HepG2 (cell line): ENCODE data around the gene GRIK4. TPM values are rescaled to one million over a fixed set of nuclear protein-coding genes. Genes with fewer than 3 reads are reported as not detected.

Source experiments
- AHDC1 ChIP-seq: sonication (generic); formaldehyde crosslinking; IDR thresholded peaks from 2 replicates; pipeline ENCODE4 v1.5.1; 2020; ENCODE audit warnings: mild to moderate bottlenecking, missing genetic modification reagents, borderline replicate concordance
- CENPBD1 ChIP-seq: sonication (generic); formaldehyde crosslinking; IDR thresholded peaks from 2 replicates; pipeline ENCODE4 v1.8.0; 2022; ENCODE audit warnings: missing genetic modification reagents, low read depth, mild to moderate bottlenecking, borderline replicate concordance
- CSRNP1 ChIP-seq: sonication (generic); formaldehyde crosslinking; IDR thresholded peaks from 2 replicates; pipeline ENCODE4 v1.8.1; 2023; ENCODE audit warnings: mild to moderate bottlenecking, missing genetic modification reagents
- FOXO1 ChIP-seq: sonication (generic); formaldehyde crosslinking; IDR thresholded peaks from 2 replicates; pipeline ENCODE4 v1.4.0; 2020; ENCODE audit warnings: missing genetic modification reagents
- GZF1 ChIP-seq: sonication (generic); formaldehyde crosslinking; IDR thresholded peaks from 2 replicates; pipeline ENCODE4 v1.5.1; 2020; ENCODE audit warnings: mild to moderate bottlenecking, missing genetic modification reagents
- HIC2 ChIP-seq: sonication (generic); formaldehyde crosslinking; IDR thresholded peaks from 2 replicates; pipeline ENCODE4 v1.9.0; 2022; ENCODE audit warnings: low read depth, missing genetic modification reagents
- HOMEZ ChIP-seq: IDR thresholded peaks from 2 replicates; pipeline ENCODE4 v1.6.1; 2016; ENCODE audit warnings: low read depth
- PHF21A ChIP-seq: sonication (generic); formaldehyde crosslinking; IDR thresholded peaks from 2 replicates; pipeline ENCODE4 v1.5.0; 2020; ENCODE audit warnings: mild to moderate bottlenecking, missing genetic modification reagents
- SKIL ChIP-seq: sonication (generic); formaldehyde crosslinking; IDR thresholded peaks from 2 replicates; pipeline ENCODE4 v1.8.0; 2022; ENCODE audit warnings: missing genetic modification reagents, mild to moderate bottlenecking, moderate library complexity, borderline replicate concordance
- TARDBP ChIP-seq: sonication (generic); formaldehyde crosslinking; IDR thresholded peaks from 2 replicates; pipeline ENCODE4 v1.8.0; 2022; ENCODE audit warnings: mild to moderate bottlenecking, missing genetic modification reagents
- TEAD3 ChIP-seq: optimal IDR thresholded peaks from 2 replicates; pipeline ENCODE3; 2016; ENCODE audit warnings: borderline replicate concordance
- ZNF501 ChIP-seq: sonication (generic); formaldehyde crosslinking; IDR thresholded peaks from 2 replicates; pipeline ENCODE4 v1.5.1; 2020; ENCODE audit warnings: mild to moderate bottlenecking, moderate library complexity, missing genetic modification reagents
- ZNF761 ChIP-seq: sonication (generic); formaldehyde crosslinking; conservative IDR thresholded peaks from 2 replicates; pipeline ENCODE4 v1.4.0; 2020; ENCODE audit warnings: mild to moderate bottlenecking, missing genetic modification reagents
- ZNF784 ChIP-seq: sonication (generic); formaldehyde crosslinking; IDR thresholded peaks from 2 replicates; pipeline ENCODE4 v1.5.1; 2020; ENCODE audit warnings: missing genetic modification reagents, mild to moderate bottlenecking, borderline replicate concordance
- polyA plus RNA-seq, 8 experiments: library from polyadenylated mRNA; depleted of rRNA in 3 of 8; stranded (reverse) in 7 of 8; unstranded in 1 of 8; fragments of >200 nt; fragmentation: Illumina TruSeq in 4 of 8; extraction: Trizol in 4 of 8; gene quantifications; 2 replicates each; pipeline versions ENCODE4 v1.2.1 to v1.2.3, GENCODE V29; 2011 to 2016; ENCODE audit warnings: low read depth in 4 of 8, missing spikeins in 1 of 8, mixed read lengths in 1 of 8; ENCODE audit not compliant: insufficient read depth in 1 of 8
- total RNA-seq, 5 experiments: library from RNA; depleted of rRNA; stranded (reverse); fragments of >200 nt; fragmentation: Illumina TruSeq; extraction: Trizol; gene quantifications; 2 replicates each; pipeline ENCODE4 v1.2.3, GENCODE V29; 2016; ENCODE audit warnings: low read depth in 1 of 5

GRIK4 gene
- total and polyA plus RNA-seq, 2 of the 13 experiments (the other 11 are each of a cell fraction or from before 2014, with no cell fraction given) = 0.04 to 0.07 TPM

- TF ChIP-seq AHDC1 (CRISPR knock-in tag) (peak; percentile 61; the same call in 1 of the 2 replicates), HOMEZ (CRISPR knock-in tag) (peak; percentile 56; the same call in 1 of the 2 replicates), TARDBP (CRISPR knock-in tag) (peak; percentile 53; the same call in 1 of the 2 replicates), ZNF784 (no peak), HIC2 (CRISPR knock-in tag) (no peak; the same call in 1 of the 2 replicates), SKIL (CRISPR knock-in tag) (peak; percentile 73), ZNF501 (CRISPR knock-in tag) (no peak), GZF1 (CRISPR knock-in tag) (peak; percentile 19; the same call in 1 of the 2 replicates), ZNF761 (CRISPR knock-in tag) (no peak), CSRNP1 (CRISPR knock-in tag) (no peak), FOXO1 (CRISPR knock-in tag) (peak; percentile 87), CENPBD1 (CRISPR knock-in tag) (no peak), TEAD3 (CRISPR knock-in tag) (peak; percentile 74), PHF21A (CRISPR knock-in tag) (peak; percentile 85)
Observed at GRCh38 chr11:120818097-120818496, 306.5 kb downstream of the GRIK4 start (continued).
